ENCODE results near the gene ACOT12.
"Not testable (repeated sequence)": the region's sequence is repeated elsewhere in the genome, so short reads cannot be mapped to it uniquely, and the experiment has no call there.

The ACOT12 gene

GRCh38 chr5:81314581-81314980, 79.4 kb downstream of the ACOT12 start:
- Mint-ChIP-seq H3K27me3 (no peaks in the 10 kb centered on the region), H3K9me3 (no peaks in the 10 kb centered on the region), H3K4me1 (ENCODE audit: low read depth in 2 of 2) (no peaks in the 10 kb centered on the region), H3K27ac (no peak overlapping the region), H3K36me3 (ENCODE audit: insufficient read depth) (peaks cover 28% of the 10 kb centered on the region), H3K4me3 (no peak overlapping the region)
- no peak for DNase-seq
- no peak for ATAC-seq (replicated peaks)

GRCh38 chr5:81313686-81314085, 80.2 kb downstream of the ACOT12 start:
- peaks cover 0 to 1% of the 10 kb centered on the region in 2 donors for H3K4me1 Mint-ChIP-seq (ENCODE audit: low read depth in 2 of 2)
- H3K4me3 Mint-ChIP-seq, result no peak overlapping the region
- H3K36me3 Mint-ChIP-seq (ENCODE audit: insufficient read depth), result peaks cover 37% of the 10 kb centered on the region
- H3K9me3 Mint-ChIP-seq, result no peaks in the 10 kb centered on the region
- H3K27me3 Mint-ChIP-seq, result no peaks in the 10 kb centered on the region
- no peak for DNase-seq
- no peak overlapping the region for H3K27ac Mint-ChIP-seq
- ATAC-seq (replicated peaks), result no peak

- H3K27ac Mint-ChIP-seq, result peak overlapping the region in 1 of 2 donors; percentile 49
- no peak overlapping the region for H3K4me3 Mint-ChIP-seq
- no peaks in the 10 kb centered on the region for H3K27me3 Mint-ChIP-seq
- no peak for ATAC-seq (replicated peaks)
- no peaks in the 10 kb centered on the region for H3K9me3 Mint-ChIP-seq
- H3K4me1 Mint-ChIP-seq (ENCODE audit: low read depth in 2 of 2), result peaks cover 0 to 1% of the 10 kb centered on the region in 2 donors
- H3K36me3 Mint-ChIP-seq (ENCODE audit: insufficient read depth), result peaks cover 37% of the 10 kb centered on the region
- DNase-seq, result no peak
These were observed 80.7 kb downstream of the ACOT12 start for GRCh38 chr5:81313278-81313677.

- Mint-ChIP-seq H3K4me3 (no peak overlapping the region), H3K4me1 (ENCODE audit: low read depth in 2 of 2) (peaks cover 0 to 1% of the 10 kb centered on the region in 2 donors), H3K27ac (peak overlapping the region in 1 of 2 donors; percentile 15), H3K27me3 (no peaks in the 10 kb centered on the region), H3K36me3 (ENCODE audit: insufficient read depth) (peaks cover 37% of the 10 kb centered on the region), H3K9me3 (no peaks in the 10 kb centered on the region)
- no peak for ATAC-seq (replicated peaks)
- DNase-seq, result no peak
These were observed 83.4 kb downstream of the ACOT12 start for GRCh38 chr5:81310402-81311063.

GRCh38 chr5:81308836-81309235, 85.1 kb downstream of the ACOT12 start:
- Mint-ChIP-seq H3K9me3 (no peaks in the 10 kb centered on the region), H3K4me3 (no peak overlapping the region), H3K27ac (peak overlapping the region in 1 of 2 donors; percentile 55), H3K4me1 (ENCODE audit: low read depth in 2 of 2) (peaks cover 3% of the 10 kb centered on the region in 2 donors), H3K27me3 (no peaks in the 10 kb centered on the region), H3K36me3 (ENCODE audit: insufficient read depth) (peaks cover 32% of the 10 kb centered on the region)
- ATAC-seq (replicated peaks) (no peak), DNase-seq (no peak)

GRCh38 chr5:81305785-81306184, 88.1 kb downstream of the ACOT12 start:
- Mint-ChIP-seq H3K4me1 (ENCODE audit: low read depth in 2 of 2) (peaks cover 13% of the 10 kb centered on the region in 2 donors), H3K27ac (no peak overlapping the region), H3K4me3 (no peak overlapping the region), H3K27me3 (no peaks in the 10 kb centered on the region), H3K36me3 (ENCODE audit: insufficient read depth) (peaks cover 35% of the 10 kb centered on the region), H3K9me3 (no peaks in the 10 kb centered on the region)
- DNase-seq (no peak), ATAC-seq (replicated peaks) (no peak)

GRCh38 chr5:81303563-81303962, 90.4 kb downstream of the ACOT12 start:
- Mint-ChIP-seq H3K4me1 (ENCODE audit: low read depth in 2 of 2) (peaks cover 23 to 26% of the 10 kb centered on the region in 2 donors), H3K4me3 (peak overlapping the region in 1 of 2 donors; percentile 54), H3K9me3 (no peaks in the 10 kb centered on the region), H3K27ac (no peak overlapping the region), H3K36me3 (ENCODE audit: insufficient read depth) (peaks cover 16% of the 10 kb centered on the region), H3K27me3 (no peaks in the 10 kb centered on the region)
- ATAC-seq (replicated peaks) (no peak), DNase-seq (no peak)

GRCh38 chr5:81302596-81302995, 91.3 kb downstream of the ACOT12 start:
- Mint-ChIP-seq H3K9me3 (no peaks in the 10 kb centered on the region), H3K4me1 (ENCODE audit: low read depth in 2 of 2) (peaks cover 25 to 26% of the 10 kb centered on the region in 2 donors), H3K27ac (peak overlapping the region; percentile 94 to 97), H3K27me3 (no peaks in the 10 kb centered on the region), H3K36me3 (ENCODE audit: insufficient read depth) (peaks cover 16% of the 10 kb centered on the region), H3K4me3 (peak overlapping the region; percentile 94)
- no peak for ATAC-seq (replicated peaks)
- no peak for DNase-seq

GRCh38 chr5:81301271-81302015, 92.5 kb downstream of the ACOT12 start, which contains the start of gene ZCCHC9:
TSS of gene ZCCHC9 (plus strand) at chr5:81301587. CDS start at chr5:81304758, 3,171 bp downstream.
- DNase-seq, result peak; percentile 90 to 92 (median 90)
- Mint-ChIP-seq H3K4me3 (peak within 1 kb of the TSS; percentile 94), H3K36me3 (ENCODE audit: insufficient read depth) (peaks cover 16% of the 10 kb centered on the region), H3K27me3 (no peaks in the 10 kb centered on the region), H3K4me1 (ENCODE audit: low read depth in 2 of 2) (peaks cover 26 to 27% of the 10 kb centered on the region in 2 donors), H3K27ac (peak within 1 kb of the TSS; percentile 94 to 97), H3K9me3 (no peaks in the 10 kb centered on the region)
- peak; percentile 93 for ATAC-seq (replicated peaks)

GRCh38 chr5:81300921-81301270, 93.0 kb downstream of the ACOT12 start:
- peaks cover 26 to 27% of the 10 kb centered on the region in 2 donors for H3K4me1 Mint-ChIP-seq (ENCODE audit: low read depth in 2 of 2)
- peaks cover 16% of the 10 kb centered on the region for H3K36me3 Mint-ChIP-seq (ENCODE audit: insufficient read depth)
- ATAC-seq (replicated peaks) (no peak), DNase-seq (no peak)
- H3K27ac Mint-ChIP-seq, result peak overlapping the region; percentile 94 to 97
- no peaks in the 10 kb centered on the region for H3K9me3 Mint-ChIP-seq
- peak overlapping the region; percentile 94 for H3K4me3 Mint-ChIP-seq
- no peaks in the 10 kb centered on the region for H3K27me3 Mint-ChIP-seq

GRCh38 chr5:81297531-81297930, 96.4 kb downstream of the ACOT12 start:
- Mint-ChIP-seq H3K9me3 (peaks cover 0 to 2% of the 10 kb centered on the region in 2 donors), H3K36me3 (ENCODE audit: insufficient read depth) (peaks cover 6% of the 10 kb centered on the region), H3K27ac (no peak overlapping the region), H3K27me3 (no peaks in the 10 kb centered on the region), H3K4me3 (no peak overlapping the region), H3K4me1 (ENCODE audit: low read depth in 2 of 2) (peaks cover 22 to 28% of the 10 kb centered on the region in 2 donors)
- DNase-seq (no peak), ATAC-seq (replicated peaks) (no peak)

- not testable (repeated sequence) for H3K27me3 Mint-ChIP-seq; H3K36me3 Mint-ChIP-seq (ENCODE audit: insufficient read depth); ATAC-seq (replicated peaks); H3K4me3 Mint-ChIP-seq; DNase-seq; H3K9me3 Mint-ChIP-seq; H3K27ac Mint-ChIP-seq
- H3K4me1 Mint-ChIP-seq (ENCODE audit: low read depth in 2 of 2), result peaks cover 14 to 33% of the 10 kb centered on the region in 2 donors
These were observed 99.9 kb downstream of the ACOT12 start for GRCh38 chr5:81294021-81294420.

- ATAC-seq (replicated peaks) (peak; percentile 47), DNase-seq (no peak)
- no peak overlapping the region for H3K4me3 Mint-ChIP-seq
- H3K27ac Mint-ChIP-seq, result no peak overlapping the region
- peaks cover 0 to 2% of the 10 kb centered on the region in 2 donors for H3K9me3 Mint-ChIP-seq
- H3K27me3 Mint-ChIP-seq, result no peaks in the 10 kb centered on the region
- peaks cover 15 to 42% of the 10 kb centered on the region in 2 donors for H3K4me1 Mint-ChIP-seq (ENCODE audit: low read depth in 2 of 2)
- H3K36me3 Mint-ChIP-seq (ENCODE audit: insufficient read depth), result no peaks in the 10 kb centered on the region
These were observed 101.8 kb downstream of the ACOT12 start for GRCh38 chr5:81292130-81292529.

GRCh38 chr5:81290146-81290545, 103.8 kb downstream of the ACOT12 start:
- no peak overlapping the region for H3K4me3 Mint-ChIP-seq
- peaks cover 21 to 50% of the 10 kb centered on the region in 2 donors for H3K4me1 Mint-ChIP-seq (ENCODE audit: low read depth in 2 of 2)
- no peaks in the 10 kb centered on the region for H3K36me3 Mint-ChIP-seq (ENCODE audit: insufficient read depth)
- ATAC-seq (replicated peaks) (no peak), DNase-seq (no peak)
- H3K9me3 Mint-ChIP-seq, result peaks cover 0 to 2% of the 10 kb centered on the region in 2 donors
- H3K27me3 Mint-ChIP-seq, result no peaks in the 10 kb centered on the region
- no peak overlapping the region for H3K27ac Mint-ChIP-seq
